T-helper 2 cell (primary cell): Measurements from ENCODE around the gene CEP295NL.

Experiments used
- DNase-seq, 5 experiments: peaks; one replicate each; pipeline versions ENCODE4 v3.0.0 to v3.0.0-alpha.2; 2012 to 2022

CEP295NL gene

GRCh38 chr17:78861229-78861628 lies 41.8 kb downstream of the CEP295NL start:
- no peak for DNase-seq

GRCh38 chr17:78859051-78859450 lies 44.0 kb downstream of the CEP295NL start:
- DNase-seq, result no peak

GRCh38 chr17:78857266-78857665 lies 45.7 kb downstream of the CEP295NL start:
- DNase-seq, result no peak

DNA sequence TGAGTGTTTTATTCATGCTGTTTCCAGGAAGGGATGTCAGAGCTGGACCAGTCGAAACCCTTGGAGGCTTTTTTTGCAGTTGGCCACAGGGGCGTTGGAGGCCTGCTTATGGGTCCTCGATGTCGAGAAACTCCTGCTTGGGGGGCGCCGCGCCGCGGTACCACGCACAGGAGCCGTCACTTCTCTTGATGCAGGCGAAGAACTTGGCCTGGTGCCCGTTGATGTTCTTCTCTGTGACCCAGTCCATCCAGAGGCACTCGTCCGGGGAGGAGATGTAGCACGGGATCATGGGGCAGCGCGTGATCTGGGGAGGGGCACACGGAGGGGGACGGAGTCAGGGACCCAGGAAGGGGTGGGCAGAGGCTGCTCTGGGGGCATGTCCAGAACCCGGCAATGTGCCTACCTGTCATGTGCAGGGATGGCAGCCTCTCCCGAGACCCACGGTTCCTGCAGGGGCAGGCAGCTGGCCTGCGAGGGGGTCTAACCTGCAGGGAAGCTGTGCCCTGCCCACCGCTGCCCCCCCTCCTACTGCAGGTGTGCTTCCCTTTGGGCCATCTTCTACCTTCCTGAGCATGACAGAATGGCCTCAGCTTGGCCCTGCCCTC lies 47.3 kb downstream of the CEP295NL start:
- no peak for DNase-seq

DNA sequence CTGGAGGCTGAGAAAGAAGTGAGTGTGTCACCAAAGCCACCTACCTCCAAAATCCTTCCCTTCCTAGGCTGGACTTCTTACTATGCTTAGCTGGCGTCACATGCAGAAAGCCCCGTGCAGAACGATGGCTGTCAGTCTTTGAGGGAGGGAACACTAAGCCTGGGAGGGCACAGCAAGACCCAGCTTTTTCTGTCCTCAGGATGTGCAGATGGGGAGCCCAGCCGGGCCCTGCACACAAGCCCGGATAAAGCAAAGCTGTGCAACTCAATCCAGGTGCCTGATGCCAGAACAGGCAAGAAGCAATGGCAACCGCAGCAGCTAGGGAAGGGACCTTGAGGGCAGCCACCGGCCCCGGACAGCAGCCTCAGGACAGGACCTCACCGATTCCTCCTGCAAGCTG lies 48.5 kb downstream of the CEP295NL start:
- no peak for DNase-seq

DNA sequence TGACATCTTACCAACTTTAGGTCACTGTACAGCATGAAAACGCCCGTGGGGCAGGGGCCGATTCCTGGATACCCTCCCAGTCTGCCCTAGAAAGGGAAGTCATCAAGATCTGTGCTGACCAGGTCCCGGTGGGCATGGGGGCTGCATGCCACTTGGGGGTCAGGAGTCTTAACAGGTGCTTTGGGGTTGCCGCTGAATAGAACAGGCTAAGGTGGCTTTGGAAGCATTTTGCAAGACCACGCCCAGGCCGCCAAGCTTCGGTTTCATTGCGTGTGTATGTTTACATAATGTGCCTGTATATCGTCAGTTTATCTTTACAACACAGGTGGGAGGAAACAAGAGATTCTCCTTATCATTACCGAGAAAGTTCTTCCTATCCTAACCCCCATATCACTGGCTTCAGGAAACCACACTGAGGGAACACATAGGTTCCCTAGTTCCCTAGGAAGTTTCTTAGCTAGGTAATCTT lies 49.0 kb downstream of the CEP295NL start:
- DNase-seq, result no peak

- no peak for DNase-seq
Observed at GRCh38 chr17:78852709-78853121, 50.3 kb downstream of the CEP295NL start.

DNA sequence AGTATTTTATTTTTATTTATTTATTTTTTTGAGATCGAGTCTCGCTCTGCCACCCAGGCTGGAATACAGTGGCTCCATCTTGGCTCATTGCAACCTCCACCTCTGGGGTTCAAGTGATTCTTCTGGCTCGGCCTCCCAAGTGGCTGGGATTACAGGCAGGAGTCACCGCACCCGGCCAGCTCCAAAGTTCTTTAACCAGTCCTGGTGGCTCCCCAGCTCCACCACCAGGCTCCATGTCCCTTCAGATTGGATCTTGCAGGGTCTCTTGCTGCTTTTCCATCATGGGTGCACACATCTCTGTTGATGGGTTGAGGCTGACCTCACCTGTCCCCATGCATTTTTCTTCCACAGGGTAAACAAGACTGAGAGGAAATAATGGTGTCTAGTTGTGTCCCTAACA lies 54.0 kb downstream of the CEP295NL start:
- no peak for DNase-seq

GRCh38 chr17:78847052-78847451 lies 55.9 kb downstream of the CEP295NL start:
- DNase-seq, result no peak

DNA sequence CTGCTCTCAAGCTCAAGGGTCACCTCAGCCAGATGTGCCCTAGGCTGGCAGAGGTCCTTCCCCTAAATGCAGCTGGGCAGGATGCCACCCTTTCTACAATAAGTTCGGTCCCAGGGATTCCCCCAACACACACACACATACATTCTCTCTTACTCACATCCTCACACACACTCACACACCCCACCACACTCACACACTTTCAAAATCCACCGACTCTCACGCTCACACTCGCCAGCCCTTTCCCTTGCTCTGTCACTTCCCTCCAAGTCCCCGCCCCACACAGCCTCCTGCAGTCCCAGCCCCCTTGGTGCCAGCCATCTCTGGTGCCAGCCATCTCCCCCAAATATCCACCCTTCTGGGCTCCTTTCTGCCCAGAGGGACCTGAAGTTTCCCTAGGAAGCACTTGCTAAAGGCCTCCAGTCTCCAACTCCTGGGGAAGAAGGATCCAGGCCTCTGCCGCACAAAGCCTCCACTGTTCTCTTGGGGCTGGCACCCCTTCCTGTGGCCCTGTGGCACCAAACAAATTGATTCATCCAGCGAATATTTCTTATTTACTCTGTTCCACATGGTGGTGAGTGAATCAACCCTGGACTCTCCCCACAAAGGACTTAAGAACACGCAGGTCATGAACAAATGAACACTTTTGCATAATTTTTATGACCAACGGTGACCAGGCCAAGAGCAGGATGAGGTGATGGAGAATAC lies 58.5 kb downstream of the CEP295NL start:
- DNase-seq, result peak in 1 of 5 experiments; percentile 48

DNA sequence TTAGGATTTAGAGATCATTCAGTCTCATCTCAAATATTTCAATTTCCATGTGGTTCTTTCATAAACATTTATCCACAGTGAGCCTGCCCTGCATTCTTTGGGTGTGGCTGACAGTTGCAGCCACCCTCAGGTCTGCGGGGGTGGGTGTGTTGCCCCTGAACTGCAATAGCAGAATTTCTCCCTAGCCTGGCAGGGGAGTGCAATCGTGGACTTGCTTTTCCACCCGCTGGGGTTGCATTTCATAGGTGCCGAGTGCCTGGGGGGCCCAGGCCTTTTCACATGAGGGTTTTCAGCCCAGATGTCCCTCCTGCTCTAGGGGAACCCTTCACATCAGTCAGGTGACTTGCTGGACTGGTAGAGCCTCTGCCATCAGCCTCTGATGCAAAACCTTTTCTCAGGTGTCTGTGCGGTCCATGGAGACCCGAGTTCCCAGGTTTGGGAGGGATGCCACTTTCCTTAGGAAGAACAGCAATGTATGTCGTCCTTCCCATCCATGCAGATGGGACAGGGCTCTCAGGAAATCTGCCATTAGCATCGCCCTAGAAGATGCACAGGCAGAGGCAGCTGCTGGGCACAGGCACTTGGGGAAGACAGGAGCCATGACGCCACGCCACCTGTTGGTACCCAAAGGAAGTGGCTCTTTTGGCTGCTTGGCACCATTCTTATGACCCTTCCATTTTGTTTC lies 60.0 kb downstream of the CEP295NL start:
- peak in 4 of 5 experiments; percentile 39 to 83 (median 46) for DNase-seq

DNA sequence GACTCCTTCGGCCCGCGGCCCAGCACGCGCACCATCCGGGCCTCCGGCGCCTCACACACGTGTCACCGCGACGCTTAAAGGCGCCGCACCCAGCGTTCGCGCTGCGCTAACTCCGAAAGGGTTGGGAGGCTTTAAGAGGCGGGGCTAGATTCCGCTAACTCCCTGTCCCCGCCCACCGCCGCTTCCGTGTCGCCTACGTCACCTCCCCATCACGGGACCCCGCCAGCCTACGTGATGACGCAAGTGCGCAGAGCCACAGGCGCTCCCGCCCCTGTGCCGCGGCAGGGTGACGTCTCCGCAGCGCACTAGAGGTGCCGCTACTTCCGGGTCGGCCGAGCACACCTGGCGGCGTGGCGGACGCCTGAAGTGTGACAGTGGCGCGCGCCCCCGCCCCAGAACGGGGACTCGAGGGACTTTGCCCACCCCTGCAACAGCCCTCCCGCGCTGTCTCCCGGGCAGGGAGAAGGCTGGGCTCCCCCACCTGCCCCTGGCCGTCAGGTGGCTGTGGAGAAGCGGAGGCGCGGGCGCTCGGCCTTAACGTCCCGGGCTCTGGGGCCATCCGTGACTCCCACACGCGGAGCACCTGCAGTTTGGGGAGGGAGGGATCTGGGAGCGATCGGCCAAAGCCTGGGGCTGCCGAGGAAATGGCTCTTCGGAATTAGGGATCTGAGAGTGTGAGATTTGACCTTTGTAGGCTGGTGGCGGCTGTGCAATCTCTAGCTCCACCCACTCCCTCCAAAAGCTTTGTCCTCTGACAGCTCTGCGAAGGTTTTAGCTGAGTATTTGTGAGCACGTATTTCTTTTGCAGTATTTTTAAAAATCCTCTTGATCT lies 62.0 kb downstream of the CEP295NL start, which contains the start of gene USP36:
Gene USP36, minus strand, starts transcription at position 35 of the 832 bp plus-strand sequence. CDS start 4,451 bp downstream, outside the sequence.
- DNase-seq, result peak; percentile 99 to 100 (median 99)
